ENCODE results near the gene SLC4A5.
A peak's percentile ranks its signal among the peaks of the same experiment; 100 is the strongest.

Gene SLC4A5

DNA sequence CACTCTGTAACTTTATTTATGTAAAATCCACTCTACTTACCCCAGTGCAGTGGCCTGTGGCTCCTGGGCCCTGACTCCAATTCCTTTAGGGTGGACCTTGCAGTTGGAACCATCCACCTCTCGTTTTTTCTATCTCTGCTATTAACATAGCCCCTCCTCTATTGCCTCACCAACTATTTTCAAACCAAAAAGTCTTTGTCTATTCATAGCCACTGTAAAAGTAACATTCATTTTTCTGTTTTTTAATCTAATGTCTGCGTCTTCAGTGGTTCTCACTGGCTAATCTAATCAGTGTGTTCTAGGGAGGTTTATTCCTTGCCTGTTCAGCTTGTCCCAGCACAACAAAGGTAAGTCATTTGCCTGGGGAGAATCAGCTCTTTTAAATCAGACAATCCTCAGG is at the start of gene SLC4A5:
Gene SLC4A5, minus strand, starts transcription at position 101 of the 400 bp plus-strand sequence. CDS start 28,393 bp downstream, outside the sequence.
- DNase-seq = no peak

- no peak for DNase-seq
Measured at GRCh38 chr2:74392449-74392743, 49.2 kb upstream of the SLC4A5 start.

DNA sequence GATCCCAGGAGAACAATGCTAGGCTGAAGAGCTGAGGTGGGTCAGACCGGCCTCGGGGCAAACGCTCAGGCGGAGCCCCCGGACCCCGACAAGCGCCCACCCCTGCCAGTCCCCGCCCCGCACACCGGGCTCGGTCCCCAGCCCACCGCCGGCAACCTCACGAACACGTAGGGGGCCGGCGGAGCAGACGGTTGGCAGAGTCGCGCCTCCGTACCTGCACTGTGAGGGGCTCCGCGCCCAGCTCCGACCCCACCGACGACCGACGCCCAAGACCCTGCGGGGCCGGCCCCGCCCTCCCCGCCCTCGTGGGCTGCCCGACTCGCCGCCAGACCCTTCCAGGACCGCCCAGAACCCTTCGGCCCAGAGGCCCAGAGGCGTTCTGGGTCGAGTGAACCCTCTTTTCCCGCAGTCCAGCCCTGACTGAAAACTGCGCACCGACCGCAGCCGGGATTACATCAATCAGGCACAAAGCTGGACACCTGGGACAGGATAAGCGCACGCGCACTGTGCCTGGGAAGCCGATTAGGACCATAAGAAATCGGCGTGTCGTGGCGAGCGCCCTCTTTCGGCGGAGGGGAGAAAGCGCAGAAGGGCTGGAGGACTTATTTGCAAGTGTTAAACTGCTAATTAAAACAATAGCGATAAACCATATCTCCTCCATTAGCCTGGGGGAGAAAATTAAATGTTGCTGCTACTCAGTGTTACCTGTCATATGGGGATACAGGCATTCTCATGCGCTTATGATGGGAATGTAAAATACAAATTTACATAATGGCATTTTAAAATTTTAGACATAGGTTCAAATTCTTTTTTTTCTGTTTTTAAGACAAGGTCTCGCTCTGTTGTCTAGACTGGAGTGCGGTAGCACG is 48.6 kb upstream of the SLC4A5 start:
- peak; percentile 92 for DNase-seq

- DNase-seq = no peak
Measured at GRCh38 chr2:74391209-74391579, 48.0 kb upstream of the SLC4A5 start.

DNA sequence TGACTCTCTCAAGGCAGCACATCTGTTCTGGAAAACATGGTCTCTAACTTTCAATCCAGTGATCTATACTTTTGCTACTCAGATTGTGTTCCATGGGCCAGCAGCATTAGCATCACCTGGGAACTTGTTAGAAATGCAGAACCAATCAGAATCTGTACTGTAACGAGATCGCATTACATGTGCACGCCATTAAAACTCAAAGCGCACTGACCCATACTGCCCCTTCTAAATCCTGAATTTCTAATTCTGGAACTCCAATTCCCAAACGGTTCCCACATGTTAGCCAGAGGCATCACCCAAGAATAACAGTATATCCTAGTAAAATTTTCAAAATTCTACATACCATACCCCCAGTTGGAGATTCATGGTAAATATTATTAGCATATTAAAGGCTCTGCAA is 47.4 kb upstream of the SLC4A5 start:
- DNase-seq = no peak

DNA sequence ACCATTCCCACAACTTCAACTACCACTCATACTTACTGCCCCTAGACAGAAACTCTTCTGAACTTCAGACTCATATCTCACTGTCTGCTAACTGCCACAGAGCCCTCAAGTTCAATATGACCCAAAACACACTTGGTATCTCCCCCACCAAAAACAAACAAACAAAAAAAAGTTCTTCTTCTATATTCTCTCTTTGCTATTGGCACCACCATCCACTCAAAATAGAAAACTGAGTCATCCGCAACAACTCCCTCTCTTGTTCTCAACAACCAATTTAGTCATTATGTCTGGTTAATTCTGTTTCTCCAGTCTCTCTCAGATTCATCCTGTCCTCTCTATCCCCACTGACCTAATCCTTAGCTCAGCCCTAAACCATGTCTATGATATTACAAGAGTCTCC is 44.1 kb upstream of the SLC4A5 start:
- DNase-seq = no peak

GRCh38 chr2:74385396-74385795 is 42.2 kb upstream of the SLC4A5 start:
- no peak for DNase-seq

DNA sequence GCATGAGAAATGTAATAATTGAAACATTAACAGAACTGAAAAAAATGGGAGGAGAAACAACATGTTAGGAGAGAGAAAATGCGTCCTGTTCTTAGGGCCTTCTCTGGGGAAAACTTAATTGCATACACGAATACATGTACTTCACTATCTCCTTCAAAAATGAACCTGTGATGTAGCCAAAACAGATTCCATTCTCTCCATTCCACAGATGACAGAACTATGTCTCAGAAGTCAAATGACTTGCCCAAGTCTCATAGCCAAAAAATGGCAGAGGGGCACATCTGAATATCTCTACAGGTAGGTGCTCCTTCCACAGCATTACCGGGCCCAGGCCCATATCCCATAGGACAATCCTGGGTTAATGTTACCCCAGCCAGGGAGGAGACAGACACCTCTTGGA is 40.8 kb upstream of the SLC4A5 start:
- DNase-seq = no peak

DNA sequence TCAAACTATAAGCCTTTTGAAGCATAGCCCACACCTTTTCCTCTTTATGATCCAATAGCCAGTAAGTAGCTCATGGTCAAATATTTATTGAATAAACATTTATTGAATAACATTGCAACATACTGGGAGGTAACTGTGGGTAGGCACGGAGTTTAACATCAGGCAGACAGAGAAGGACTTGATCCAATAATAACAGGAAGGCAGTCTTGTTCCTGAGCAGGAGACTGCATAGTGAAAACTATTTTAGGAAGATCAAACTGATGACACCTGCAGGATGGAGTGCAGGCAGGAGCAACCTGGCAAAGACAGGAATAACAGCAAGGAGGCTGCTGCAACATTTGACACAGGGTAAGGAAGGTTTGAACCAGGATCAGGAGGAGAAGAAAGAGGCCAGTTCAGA is 40.0 kb upstream of the SLC4A5 start:
- no peak for DNase-seq

- no peak for DNase-seq
Measured at GRCh38 chr2:74381751-74382150, 38.5 kb upstream of the SLC4A5 start.

DNA sequence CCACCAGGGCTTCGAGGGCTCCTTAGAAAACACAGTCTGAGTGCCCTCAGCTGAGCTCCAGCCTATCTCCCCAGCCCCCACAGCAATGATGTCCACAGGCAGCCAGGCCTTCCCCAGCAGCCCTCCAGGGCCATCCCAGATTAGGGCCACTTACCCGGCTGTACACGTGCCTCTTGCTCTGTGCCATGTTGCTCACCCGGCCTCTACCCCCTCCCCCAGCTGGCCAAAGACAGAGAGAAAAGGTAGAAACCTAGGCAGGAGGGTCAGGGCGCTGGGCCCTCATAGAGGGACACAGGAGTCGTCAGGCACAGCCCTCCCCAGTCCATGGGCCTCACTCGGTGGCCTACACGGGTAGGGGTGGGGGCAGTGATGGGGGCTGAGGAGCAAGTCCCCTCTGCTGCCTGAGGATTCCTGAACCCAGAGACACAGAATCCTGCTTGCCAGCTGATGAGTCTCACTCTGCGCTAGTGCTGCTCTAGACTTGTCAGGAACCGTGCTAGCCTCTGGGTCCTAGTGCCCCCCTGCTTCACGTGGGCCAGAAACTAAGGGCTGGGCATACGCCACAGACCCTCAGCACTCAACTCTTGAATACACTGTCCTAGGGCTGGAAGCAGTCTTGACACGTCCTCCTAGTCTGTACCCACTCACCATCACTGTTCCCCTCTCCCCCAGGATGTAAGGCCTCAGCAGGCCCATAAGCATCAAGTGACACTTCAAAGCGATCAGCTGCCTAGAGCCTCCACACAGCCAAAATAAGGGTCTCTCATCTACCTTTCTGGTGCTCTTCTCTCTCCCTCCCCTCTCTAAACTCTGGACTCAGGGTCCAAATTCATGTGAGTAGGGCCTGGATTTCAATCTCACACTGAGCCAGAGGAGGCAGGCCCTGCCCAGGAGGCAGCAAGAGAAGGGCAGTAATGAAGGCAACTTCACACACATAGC is 36.9 kb upstream of the SLC4A5 start, which contains the start of gene DCTN1:
Gene DCTN1, minus strand, starts transcription at position 461 of the 939 bp plus-strand sequence. Its CDS starts 274 bp downstream, at position 187.
- DNase-seq = peak; percentile 25

GRCh38 chr2:74378007-74378406 is 34.8 kb upstream of the SLC4A5 start:
- DNase-seq = no peak

GRCh38 chr2:74375838-74376237 is 32.6 kb upstream of the SLC4A5 start:
- no peak for DNase-seq

GRCh38 chr2:74374509-74375205 is 31.4 kb upstream of the SLC4A5 start:
- no peak for DNase-seq

- no peak for DNase-seq
Measured at GRCh38 chr2:74373985-74374384, 30.8 kb upstream of the SLC4A5 start.

- no peak for DNase-seq
Measured at GRCh38 chr2:74373221-74373676, 30.0 kb upstream of the SLC4A5 start.

DNA sequence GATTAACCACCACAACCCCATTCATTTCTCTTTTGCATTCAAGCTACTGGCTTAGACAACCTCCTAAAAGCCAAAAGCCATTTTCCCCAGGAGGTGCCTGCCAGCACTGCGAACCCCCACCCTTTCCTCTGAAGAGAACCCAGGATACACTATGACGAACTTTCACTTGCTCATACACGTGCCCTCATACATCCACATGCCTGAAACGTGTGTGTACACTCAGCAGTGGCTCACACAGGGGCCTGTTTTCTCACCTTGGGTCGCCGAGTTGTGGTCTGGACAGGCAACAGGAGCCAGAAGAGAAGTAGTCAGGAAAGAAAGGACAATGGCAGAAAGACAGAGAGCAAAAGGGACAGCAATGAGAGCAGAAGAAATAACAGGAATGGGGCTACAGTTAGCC is 29.5 kb upstream of the SLC4A5 start:
- no peak for DNase-seq

DNA sequence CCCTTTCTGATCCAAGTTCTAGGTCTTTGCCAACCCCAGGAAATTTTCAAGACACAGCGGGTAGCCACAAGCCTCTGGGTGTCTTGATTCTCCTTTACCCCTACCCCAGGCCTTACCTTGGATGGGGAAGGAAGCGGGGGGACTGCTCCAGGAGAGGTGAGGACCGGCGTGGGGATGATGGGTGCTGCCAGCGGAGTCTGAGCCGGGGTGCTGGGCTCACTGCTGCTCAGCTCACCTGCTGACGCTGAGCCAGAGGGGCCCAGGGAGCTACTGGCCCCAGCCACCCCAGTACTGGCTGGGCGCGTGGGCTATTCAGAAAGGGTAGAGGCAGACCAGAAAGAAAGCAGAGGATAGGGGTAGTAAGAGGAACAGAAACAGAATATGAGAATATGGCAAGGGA is 28.2 kb upstream of the SLC4A5 start:
- no peak for DNase-seq

- no peak for DNase-seq
Measured at GRCh38 chr2:74369976-74370375, 26.8 kb upstream of the SLC4A5 start.

GRCh38 chr2:74368499-74368898 is 25.3 kb upstream of the SLC4A5 start:
- DNase-seq = no peak

DNA sequence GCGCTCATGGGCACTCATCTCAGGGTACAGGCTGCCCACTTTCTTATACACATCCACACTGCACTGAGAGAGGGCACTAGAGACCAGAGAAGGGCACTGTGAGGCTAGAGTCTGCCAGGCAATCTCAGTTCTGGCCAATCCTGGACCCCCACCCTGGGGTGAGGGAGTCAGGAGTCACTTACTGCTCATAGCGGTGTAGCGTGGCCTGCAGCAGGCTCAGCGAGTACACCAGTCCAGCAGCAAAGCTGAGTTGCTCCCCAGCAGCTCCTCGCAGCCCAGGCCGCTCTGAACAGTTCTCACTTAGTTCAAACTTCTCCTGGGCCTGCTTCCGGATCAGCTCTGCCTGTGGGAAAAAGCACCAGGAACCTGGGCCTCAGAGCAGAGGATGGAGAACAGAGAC is 24.6 kb upstream of the SLC4A5 start:
- DNase-seq = no peak

DNA sequence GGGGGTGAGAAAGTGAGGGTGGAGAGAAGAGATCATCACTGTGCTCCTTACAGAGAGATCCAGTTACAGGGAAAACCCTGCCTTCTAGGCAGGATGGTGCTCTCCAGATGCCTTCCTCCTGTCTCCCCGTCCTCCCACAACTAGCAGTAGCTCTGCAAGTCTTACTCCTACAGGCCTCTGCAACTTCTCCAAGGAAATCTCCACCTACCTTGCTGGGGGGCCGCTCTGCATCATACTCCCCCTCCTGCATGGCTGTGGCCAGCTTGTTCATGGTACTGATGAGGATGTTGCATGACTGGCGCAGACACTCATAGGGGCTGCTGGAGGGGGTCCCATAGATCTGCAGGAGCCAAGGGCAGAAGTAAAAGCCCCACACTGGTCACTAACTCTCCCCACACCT is 22.8 kb upstream of the SLC4A5 start:
- DNase-seq = no peak

All from activated naive CD4-positive, alpha-beta T cell treated with anti-CD3 and anti-CD28 coated beads, Interleukin-2, amount 50 U/mL, for 16 hours (primary cell).